RWPE2 (cell line): ENCODE results near the gene MSH3.

ENCODE experiments used
- ATAC-seq: fragments of 200-7000 bp; cut with Tn5 transposase; 3 replicates; pipeline ENCODE4 v1.9.1; 2021; ENCODE audit warnings: low read depth
- DNase-seq: peaks from one replicate; pipeline ENCODE4 v3.0.0-alpha.2; 2020; ENCODE audit warnings: low spot score
- H3K27ac ChIP-seq: fragments of 450-650 bp; 2 replicates; pipeline ENCODE4 v1.5.1; 2017; ENCODE audit warnings: mild to moderate bottlenecking; ENCODE audit not compliant: poor library complexity, severe bottlenecking
- H3K27me3 ChIP-seq: fragments of 250-450 bp; sonication (Bioruptor Pico); 2 replicates; pipeline ENCODE4 v1.5.1; 2021; ENCODE audit warnings: mild to moderate bottlenecking, moderate library complexity; ENCODE audit not compliant: insufficient read depth, poor library complexity, severe bottlenecking
- H3K36me3 ChIP-seq: fragments of 250-450 bp; sonication (Bioruptor Pico); 2 replicates; pipeline ENCODE4 v1.5.1; 2020; ENCODE audit warnings: low read depth, mild to moderate bottlenecking, moderate library complexity
- H3K4me1 ChIP-seq: fragments of 250-450 bp; sonication (Bioruptor Pico); 2 replicates; pipeline ENCODE4 v1.5.1; 2021; ENCODE audit warnings: mild to moderate bottlenecking, moderate library complexity; ENCODE audit not compliant: insufficient read depth, poor library complexity, severe bottlenecking
- H3K4me3 ChIP-seq: fragments of 250-450 bp; sonication (Bioruptor Pico); 2 replicates; pipeline ENCODE4 v1.5.1; 2021; ENCODE audit warnings: mild to moderate bottlenecking, moderate library complexity; ENCODE audit not compliant: severe bottlenecking
- H3K9me3 ChIP-seq: fragments of 250-450 bp; sonication (Bioruptor Pico); 2 replicates; pipeline ENCODE4 v1.5.1; 2021; ENCODE audit warnings: mild to moderate bottlenecking, moderate library complexity; ENCODE audit not compliant: severe bottlenecking
- TF ChIP-seq, protein P1 (sequence below): fragments of 450-650 bp; IDR thresholded peaks from one replicate; pipeline ENCODE4 v1.5.1; 2017; ENCODE audit warnings: mild to moderate bottlenecking, moderate library complexity; ENCODE audit not compliant: poor library complexity, severe bottlenecking

The MSH3 gene

DNA sequence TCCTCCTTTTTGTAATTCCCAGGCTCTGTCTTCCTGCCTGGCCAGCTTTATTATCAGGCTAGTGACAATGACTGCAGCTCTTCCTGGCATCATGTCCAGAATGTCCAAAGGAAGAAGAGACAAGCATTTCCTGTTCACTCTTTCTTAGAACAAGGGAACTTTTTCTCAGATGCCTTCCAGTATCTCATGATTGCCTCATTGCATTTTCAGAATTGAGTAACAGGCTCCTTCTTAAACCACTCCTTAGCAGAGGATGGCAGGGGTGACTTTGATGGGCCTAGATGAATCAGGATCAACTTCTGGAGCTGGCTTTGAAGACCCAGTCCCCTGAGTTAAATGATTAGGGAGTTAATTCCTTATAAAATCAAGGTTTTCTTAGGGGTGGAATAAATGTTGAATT is 212.8 kb downstream of the MSH3 start:
- Histone ChIP-seq H3K4me3 (no peak overlapping the region), H3K27me3 (no peaks in the 10 kb centered on the region), H3K4me1 (peaks cover 4% of the 10 kb centered on the region), H3K27ac (no peak overlapping the region), H3K36me3 (no peaks in the 10 kb centered on the region; the same call in 1 of the 2 replicates), H3K9me3 (no peaks in the 10 kb centered on the region)
- ATAC-seq, result no peak
- no peak for DNase-seq
- TF ChIP-seq, protein P1, sequence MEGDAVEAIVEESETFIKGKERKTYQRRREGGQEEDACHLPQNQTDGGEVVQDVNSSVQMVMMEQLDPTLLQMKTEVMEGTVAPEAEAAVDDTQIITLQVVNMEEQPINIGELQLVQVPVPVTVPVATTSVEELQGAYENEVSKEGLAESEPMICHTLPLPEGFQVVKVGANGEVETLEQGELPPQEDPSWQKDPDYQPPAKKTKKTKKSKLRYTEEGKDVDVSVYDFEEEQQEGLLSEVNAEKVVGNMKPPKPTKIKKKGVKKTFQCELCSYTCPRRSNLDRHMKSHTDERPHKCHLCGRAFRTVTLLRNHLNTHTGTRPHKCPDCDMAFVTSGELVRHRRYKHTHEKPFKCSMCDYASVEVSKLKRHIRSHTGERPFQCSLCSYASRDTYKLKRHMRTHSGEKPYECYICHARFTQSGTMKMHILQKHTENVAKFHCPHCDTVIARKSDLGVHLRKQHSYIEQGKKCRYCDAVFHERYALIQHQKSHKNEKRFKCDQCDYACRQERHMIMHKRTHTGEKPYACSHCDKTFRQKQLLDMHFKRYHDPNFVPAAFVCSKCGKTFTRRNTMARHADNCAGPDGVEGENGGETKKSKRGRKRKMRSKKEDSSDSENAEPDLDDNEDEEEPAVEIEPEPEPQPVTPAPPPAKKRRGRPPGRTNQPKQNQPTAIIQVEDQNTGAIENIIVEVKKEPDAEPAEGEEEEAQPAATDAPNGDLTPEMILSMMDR, result no peak

DNA sequence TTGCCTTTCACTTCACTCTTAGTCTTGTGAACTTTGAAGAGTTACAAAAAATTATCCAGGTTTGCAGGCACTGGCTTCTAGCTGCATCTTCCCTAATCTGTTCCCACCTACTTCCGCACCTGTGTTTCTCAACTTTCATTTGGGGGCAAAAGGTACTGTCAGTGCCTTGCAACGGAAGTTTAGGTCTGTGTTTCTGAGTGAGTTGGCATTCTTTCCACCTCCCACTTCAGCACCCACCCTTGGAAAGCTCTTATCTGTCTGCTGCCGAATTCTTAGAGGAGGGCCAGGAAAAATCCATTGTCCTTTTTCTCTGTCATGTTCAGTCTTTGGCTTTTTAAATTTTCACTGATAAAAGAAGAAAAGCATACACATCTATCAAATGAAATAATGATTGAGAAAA is 216.0 kb downstream of the MSH3 start:
- TF ChIP-seq, protein P1, result no peak
- Histone ChIP-seq H3K36me3 (peaks cover 8% of the 10 kb centered on the region), H3K27ac (no peak overlapping the region), H3K9me3 (no peaks in the 10 kb centered on the region), H3K4me1 (peaks cover 4% of the 10 kb centered on the region), H3K27me3 (no peaks in the 10 kb centered on the region), H3K4me3 (no peak overlapping the region)
- no peak for DNase-seq
- ATAC-seq, result no peak

DNA sequence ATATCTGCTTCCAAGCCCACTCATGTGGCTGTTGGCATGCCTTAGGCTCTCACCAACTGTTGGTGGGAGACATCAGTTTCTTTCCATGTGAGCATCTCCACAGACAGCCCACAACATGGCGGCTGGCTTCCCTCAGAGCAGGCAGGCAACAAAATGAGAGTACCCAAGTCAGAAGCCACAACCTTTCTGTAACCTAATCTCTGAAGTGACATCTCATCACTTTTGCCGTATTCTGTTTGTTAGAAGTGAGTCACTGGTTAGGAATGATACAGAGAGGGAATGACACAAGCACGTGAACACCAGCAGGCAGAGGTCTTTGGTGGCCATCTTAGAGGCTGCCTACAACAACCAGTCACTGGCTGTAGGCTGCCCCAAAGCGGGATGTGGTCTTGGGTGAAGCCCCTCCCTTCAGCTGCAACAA is 217.1 kb downstream of the MSH3 start:
- Histone ChIP-seq H3K4me3 (no peak overlapping the region), H3K36me3 (peaks cover 8% of the 10 kb centered on the region), H3K4me1 (peaks cover 4% of the 10 kb centered on the region), H3K9me3 (no peaks in the 10 kb centered on the region), H3K27me3 (no peaks in the 10 kb centered on the region), H3K27ac (no peak overlapping the region)
- no peak for DNase-seq
- TF ChIP-seq, protein P1, result no peak
- peak; percentile 84 for ATAC-seq

DNA sequence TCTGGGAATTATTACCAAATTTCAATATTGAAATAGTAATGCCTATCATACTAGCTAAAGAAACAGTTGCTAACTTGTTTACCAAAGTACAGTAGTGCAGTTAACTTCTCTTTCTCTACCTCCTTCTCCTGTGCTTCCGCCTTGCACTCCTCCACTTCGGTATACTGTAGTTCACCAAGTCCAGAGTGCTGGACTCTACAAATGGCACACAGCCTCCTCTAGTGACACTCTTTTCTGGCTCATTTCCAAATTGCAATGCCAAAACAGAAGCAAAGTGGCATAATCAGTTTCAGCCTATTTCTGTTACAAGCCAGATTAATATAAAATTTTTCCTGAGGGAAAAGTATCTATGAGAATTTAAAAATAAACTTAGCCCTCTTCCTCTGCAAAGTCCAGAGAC is 219.7 kb downstream of the MSH3 start:
- TF ChIP-seq, protein P1, result no peak
- no peaks in the 10 kb centered on the region for H3K9me3 ChIP-seq
- ATAC-seq, result no peak
- H3K27ac ChIP-seq, result no peak overlapping the region
- peaks cover 4% of the 10 kb centered on the region for H3K4me1 ChIP-seq
- peaks cover 8% of the 10 kb centered on the region for H3K36me3 ChIP-seq
- no peak for DNase-seq
- no peaks in the 10 kb centered on the region for H3K27me3 ChIP-seq
- H3K4me3 ChIP-seq, result no peak overlapping the region

DNA sequence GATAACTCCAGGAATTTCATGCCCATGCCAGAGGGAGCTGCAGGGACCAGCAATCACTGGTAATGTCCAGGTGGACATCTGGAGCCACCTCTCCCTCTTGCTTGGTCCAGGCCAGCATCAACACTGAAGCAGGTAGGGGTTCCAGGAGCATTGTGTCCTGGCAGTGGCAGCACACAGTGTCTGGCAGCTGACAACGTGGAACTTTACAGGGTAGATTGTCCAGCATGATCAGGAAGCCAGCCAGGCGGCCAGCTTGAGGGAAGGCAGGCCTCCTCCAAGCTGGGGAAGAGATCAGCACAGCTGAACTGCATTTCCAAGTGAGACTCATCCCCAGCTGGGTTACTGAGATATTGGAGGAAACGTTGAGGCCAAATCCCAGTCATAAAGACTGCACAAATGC is 223.1 kb downstream of the MSH3 start:
- Histone ChIP-seq H3K27ac (no peak overlapping the region), H3K36me3 (peaks cover 8% of the 10 kb centered on the region), H3K27me3 (no peaks in the 10 kb centered on the region), H3K9me3 (no peaks in the 10 kb centered on the region), H3K4me3 (no peak overlapping the region), H3K4me1 (no peaks in the 10 kb centered on the region)
- TF ChIP-seq, protein P1, result no peak
- ATAC-seq (no peak), DNase-seq (no peak)
